ENCODE data around the gene ZNF892.

The ZNF892 gene

DNA sequence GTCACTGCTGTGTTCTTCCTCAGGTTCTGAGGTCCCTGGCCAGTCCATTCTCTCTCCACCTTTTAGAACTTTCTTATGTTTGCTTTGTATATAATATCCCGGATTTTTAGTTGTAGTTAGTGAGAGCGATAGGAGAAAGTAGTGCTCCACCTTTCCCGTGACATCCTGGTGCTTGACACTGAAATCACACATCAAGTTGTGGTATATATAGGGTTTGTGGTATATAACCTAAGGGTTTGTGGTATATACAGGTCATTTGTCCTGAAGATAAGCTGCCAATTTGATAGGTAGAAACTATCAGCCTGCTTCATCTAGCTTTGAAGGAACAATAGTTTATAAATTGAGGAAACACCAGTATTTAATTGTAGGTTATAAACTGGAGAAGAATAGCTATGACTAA, 13.1 kb downstream of the ZNF892 start:
- DNase-seq (ENCODE audit: low read depth), result no peak
- no peak overlapping the region for H3K4me3 ChIP-seq (ENCODE audit: control insufficient read depth, low read depth, low read length)
- TF ChIP-seq CTCF (conservative IDR thresholded peaks at IDR 0.05; ENCODE audit: control insufficient read depth, insufficient read depth, low read depth, low read length), result no peak

DNA sequence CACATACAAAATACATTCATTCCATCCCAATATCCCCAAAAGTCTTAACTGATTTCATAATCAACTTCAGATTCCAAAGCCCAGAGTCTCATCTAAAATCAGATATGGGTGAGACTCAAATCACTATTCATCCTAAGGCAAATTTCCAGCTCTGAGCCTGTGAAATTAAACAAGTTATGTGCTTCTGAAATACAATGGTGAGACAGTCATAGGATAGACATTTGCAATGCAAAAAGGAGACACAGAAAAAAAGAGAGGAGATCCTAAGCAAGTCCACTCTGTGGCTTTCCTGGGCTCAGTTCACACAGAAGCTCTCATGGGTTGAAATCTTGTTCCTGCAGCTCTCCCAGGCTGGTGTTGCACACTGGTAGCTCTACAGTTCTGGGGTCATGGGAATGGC, 18.3 kb downstream of the ZNF892 start:
- TF ChIP-seq CTCF (conservative IDR thresholded peaks at IDR 0.05; ENCODE audit: control insufficient read depth, insufficient read depth, low read depth, low read length), result no peak
- no peak for DNase-seq (ENCODE audit: low read depth)
- no peak overlapping the region for H3K4me3 ChIP-seq (ENCODE audit: control insufficient read depth, low read depth, low read length)

GRCh38 chr2:95231723-95232122, 24.4 kb downstream of the ZNF892 start:
- TF ChIP-seq CTCF (conservative IDR thresholded peaks at IDR 0.05; ENCODE audit: control insufficient read depth, insufficient read depth, low read depth, low read length), result peak; percentile 89
- H3K4me3 ChIP-seq (ENCODE audit: control insufficient read depth, low read depth, low read length), result no peak overlapping the region
- DNase-seq (ENCODE audit: low read depth), result peak; percentile 91

DNA sequence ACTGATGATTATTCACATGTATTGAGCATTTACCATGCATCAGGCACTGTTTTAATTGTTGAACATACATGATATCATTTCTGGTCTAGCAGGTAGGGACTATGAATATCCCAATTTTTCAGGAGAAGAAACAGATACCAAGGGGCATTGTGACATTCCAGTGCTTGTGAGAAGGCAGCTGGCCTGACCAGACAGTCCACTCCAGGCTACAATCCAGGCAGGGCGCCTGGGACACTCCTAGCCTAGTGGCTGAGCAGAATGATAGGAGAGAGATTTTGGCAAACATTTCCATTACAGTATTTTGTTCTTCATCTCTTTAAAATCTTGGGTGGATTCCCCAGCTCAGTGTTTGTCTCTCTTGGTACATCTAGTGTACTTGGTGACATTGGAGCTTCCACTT, 24.9 kb downstream of the ZNF892 start:
- no peak overlapping the region for H3K4me3 ChIP-seq (ENCODE audit: control insufficient read depth, low read depth, low read length)
- no peak for DNase-seq (ENCODE audit: low read depth)
- TF ChIP-seq CTCF (conservative IDR thresholded peaks at IDR 0.05; ENCODE audit: control insufficient read depth, insufficient read depth, low read depth, low read length), result no peak

- TF ChIP-seq CTCF (conservative IDR thresholded peaks at IDR 0.05; ENCODE audit: control insufficient read depth, insufficient read depth, low read depth, low read length), result no peak
- DNase-seq (ENCODE audit: low read depth), result no peak
- H3K4me3 ChIP-seq (ENCODE audit: control insufficient read depth, low read depth, low read length), result no peak overlapping the region
Observed at GRCh38 chr2:95234286-95234785, 27.0 kb downstream of the ZNF892 start.

DNA sequence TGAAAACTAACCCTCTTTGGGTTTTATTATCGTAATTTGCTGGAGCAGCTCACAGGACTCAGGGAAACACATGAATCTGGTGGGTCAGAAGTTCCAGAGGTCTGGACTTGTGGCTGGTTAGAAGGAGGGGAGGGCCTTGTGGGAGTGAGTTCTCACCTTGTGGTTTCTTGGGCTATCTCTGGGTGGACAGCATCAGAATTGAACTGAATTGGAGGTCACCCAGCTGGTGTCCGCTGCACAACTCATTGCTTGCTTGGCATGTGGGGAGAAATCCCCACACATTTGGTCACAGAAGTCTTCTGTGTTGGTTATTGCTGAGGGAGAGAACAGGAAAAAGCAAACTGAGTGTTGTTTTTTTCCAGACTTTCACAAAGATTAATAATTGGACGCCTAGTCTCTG, 27.5 kb downstream of the ZNF892 start:
- no peak for DNase-seq (ENCODE audit: low read depth)
- no peak for TF ChIP-seq CTCF (conservative IDR thresholded peaks at IDR 0.05; ENCODE audit: control insufficient read depth, insufficient read depth, low read depth, low read length)
- no peak overlapping the region for H3K4me3 ChIP-seq (ENCODE audit: control insufficient read depth, low read depth, low read length)

DNA sequence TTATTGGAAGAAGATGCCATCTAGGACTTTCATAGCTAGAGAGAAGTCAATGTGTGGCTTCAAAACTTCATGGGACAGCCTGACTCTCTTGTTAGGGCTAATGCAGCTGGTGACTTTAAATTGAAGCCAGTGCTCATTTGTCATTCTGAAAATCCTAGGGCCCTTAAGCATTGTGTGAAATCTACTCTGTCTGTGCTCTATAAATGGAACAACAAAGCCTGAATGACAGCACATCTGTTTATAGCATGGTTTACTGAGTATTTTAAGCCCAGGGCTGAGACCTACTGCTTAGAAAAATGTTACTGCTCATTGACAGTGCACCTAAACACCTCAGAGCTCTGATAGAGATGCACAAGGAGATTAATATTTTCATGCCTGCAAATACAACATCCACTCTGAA, 30.8 kb downstream of the ZNF892 start:
- no peak for TF ChIP-seq CTCF (conservative IDR thresholded peaks at IDR 0.05; ENCODE audit: control insufficient read depth, insufficient read depth, low read depth, low read length)
- DNase-seq (ENCODE audit: low read depth), result no peak
- no peak overlapping the region for H3K4me3 ChIP-seq (ENCODE audit: control insufficient read depth, low read depth, low read length)
